K562 (cell line): Measurements from ENCODE around the gene ANGEL2. TPM values are rescaled to one million over a fixed set of nuclear protein-coding genes. Genes with fewer than 3 reads are reported as not detected.

Experiments used
- ATAC-seq: fragments of 200-7000 bp; cut with Tn5 transposase; 3 replicates; pipeline ENCODE4 v1.9.1; 2020; ENCODE audit warnings: moderate library complexity
- BruUV-seq: library from RNA; stranded (reverse); fragments of 400-500 nt; replicated peaks from 2 replicates; lab custom pipeline; 2021; lab: Mats Ljungman, UMichigan
- CTCF ChIA-PET: fragments of 300-600 bp; formaldehyde crosslinking; extraction: SDS; loops from one replicate; lab custom pipeline; 2021; ENCODE audit warnings: low intra/inter-chr PET ratio; lab: Yijun Ruan, JAX
- POLR2A ChIA-PET: fragments of 300-600, 350-650 bp; sonication (Branson Sonifier 250); formaldehyde crosslinking; extraction: SDS; loops from one replicate; lab custom pipeline; 2021; ENCODE audit warnings: antibody characterized with exemption, inconsistent platforms; lab: Yijun Ruan, JAX
- DNase-seq, 4 experiments: peaks; one replicate each; pipeline versions ENCODE4 v3.0.0 to v3.0.0-alpha.2; 2011 to 2018; ENCODE audit warnings: low spot score in 3 of 4, mixed read lengths in 3 of 4; ENCODE audit errors: extremely low read depth in 1 of 4
- FAIRE-seq: peaks from 2 replicates; lab custom pipeline; 2011; peaks lifted over from hg19 to GRCh38; lab: Jason Lieb, UNC
- H2AFZ ChIP-seq: 2 replicates; pipeline ENCODE4 v1.6.0; 2011; ENCODE audit warnings: low read depth, low read length, control low read depth, inconsistent platforms
- H3K27ac ChIP-seq: fragments of 200-600 bp; 3 replicates; pipeline ENCODE4 v1.8.0; 2011; ENCODE audit warnings: low read depth, mild to moderate bottlenecking, control low read depth, inconsistent platforms, low read length, moderate library complexity, mixed read lengths; ENCODE audit errors: extremely low read depth
- H3K27me3 ChIP-seq, 2 experiments: fragments of 300-600 bp in 1 of 2; 2 replicates in 1 of 2; 3 replicates in 1 of 2; pipeline versions ENCODE4 v1.6.0 to v1.8.0; 2011; ENCODE audit warnings: inconsistent platforms in 2 of 2, low read length in 2 of 2, mild to moderate bottlenecking in 1 of 2, mixed read lengths in 1 of 2, moderate library complexity in 1 of 2; ENCODE audit not compliant: control insufficient read depth in 2 of 2, insufficient read depth in 2 of 2
- H3K36me3 ChIP-seq: fragments of 300-600 bp; 3 replicates; pipeline ENCODE4 v1.8.0; 2011; ENCODE audit warnings: mild to moderate bottlenecking, low read length, inconsistent platforms; ENCODE audit not compliant: control insufficient read depth, insufficient read depth
- H3K4me1 ChIP-seq, 2 experiments: fragments of 200-600 bp in 1 of 2; replicated peaks in 1 of 2; 2 replicates in 1 of 2; 3 replicates in 1 of 2; pipeline versions ENCODE4 v1.5.1 to v1.8.0; 2011; ENCODE audit warnings: inconsistent platforms in 2 of 2, low read length in 2 of 2, mild to moderate bottlenecking in 1 of 2, mixed read lengths in 1 of 2, moderate library complexity in 1 of 2; ENCODE audit not compliant: control insufficient read depth in 2 of 2, insufficient read depth in 2 of 2
- H3K4me2 ChIP-seq: 2 replicates; pipeline ENCODE4 v1.6.1; 2011; ENCODE audit warnings: low read length, control low read depth, inconsistent platforms, mixed read lengths; ENCODE audit not compliant: insufficient read depth
- H3K4me3 ChIP-seq: fragments of 200-600 bp; sonication (generic), shearing (Covaris generic); 2 replicates; pipeline ENCODE4 v1.5.1; 2016; ENCODE audit warnings: control low read depth, inconsistent platforms
- H3K79me2 ChIP-seq: fragments of 200-600 bp; 3 replicates; pipeline ENCODE4 v1.8.0; 2011; ENCODE audit warnings: low read length, inconsistent platforms; ENCODE audit not compliant: control insufficient read depth, insufficient read depth
- H3K9ac ChIP-seq, 2 experiments: 2 replicates each; pipeline versions ENCODE4 v1.6.0 to v1.6.1; 2011; ENCODE audit warnings: low read depth in 2 of 2, low read length in 2 of 2, control low read depth in 1 of 2, inconsistent platforms in 1 of 2, mild to moderate bottlenecking in 1 of 2, mixed read lengths in 1 of 2; ENCODE audit not compliant: insufficient read depth in 1 of 2
- H3K9me1 ChIP-seq: one replicate; pipeline ENCODE4 v1.6.0; 2011; ENCODE audit warnings: inconsistent platforms, mild to moderate bottlenecking, low read length, moderate library complexity; ENCODE audit not compliant: control insufficient read depth, insufficient read depth
- H3K9me3 ChIP-seq: replicated peaks from 2 replicates; pipeline ENCODE4 v1.5.1; 2011; ENCODE audit warnings: low read depth, low read length, inconsistent platforms; ENCODE audit not compliant: control insufficient read depth, insufficient read depth
- H4K20me1 ChIP-seq: replicated peaks from 2 replicates; pipeline ENCODE4 v1.6.1; 2011; ENCODE audit warnings: low read length, inconsistent platforms, mixed read lengths; ENCODE audit not compliant: control insufficient read depth, insufficient read depth
- C11orf30 ChIP-seq: fragments of 450-650 bp; IDR thresholded peaks from 2 replicates; pipeline ENCODE4 v1.6.1; 2016; ENCODE audit warnings: low read depth, mild to moderate bottlenecking
- CEBPB ChIP-seq: fragments of 450-650 bp; IDR thresholded peaks from 2 replicates; pipeline ENCODE4 v1.6.1; 2016; ENCODE audit warnings: missing genetic modification characterization, missing compliant biosample characterization
- NFE2 ChIP-seq: IDR thresholded peaks from 2 replicates; pipeline ENCODE4 v1.6.1; 2014; ENCODE audit warnings: antibody characterized with exemption, low read depth
- ZNF23 ChIP-seq: fragments of 250-450 bp; sonication (Bioruptor Pico); IDR thresholded peaks from 2 replicates; pipeline ENCODE4 v1.4.0; 2020; ENCODE audit warnings: mild to moderate bottlenecking
- WGBS: fragments of 100-300 bp; shearing (Covaris generic); methylation state at CpG from one replicate; pipeline ENCODE4 v1.1.6; 2016; ENCODE audit warnings: low coverage, mixed read lengths; ENCODE audit not compliant: insufficient coverage; ENCODE audit errors: missing lambda C conversion rate; 5-methylcytosine and 5-hydroxymethylcytosine counted together
- in situ Hi-C: fragments of 300-500 bp; cut with MboI; formaldehyde crosslinking; loops from 4 replicates; pipeline ENCODE4 v1.15.0; 2018; ENCODE audit warnings: inconsistent platforms, mixed read lengths
- intact Hi-C: fragments of 100-400 bp; cut with micrococcal nuclease; formaldehyde crosslinking; loops from 2 replicates; pipeline ENCODE4 v1.14.2; 2022
- polyA plus RNA-seq, 8 experiments: library from polyadenylated mRNA; depleted of rRNA in 4 of 8; stranded (reverse) in 5 of 8; unstranded in 3 of 8; fragments of >200 nt; fragmentation: Nextera tagmentation in 2 of 8; fragmentation: Illumina TruSeq in 1 of 8; extraction: Ambion mirVana in 2 of 8; extraction: Trizol in 1 of 8; gene quantifications; 2 replicates each; pipeline versions ENCODE4 v1.2.1 to v1.2.3, GENCODE V29; 2011 to 2014; ENCODE audit warnings: inconsistent platforms in 1 of 8, missing spikeins in 1 of 8
- total RNA-seq, 7 experiments: library from RNA; depleted of rRNA in 6 of 7; stranded (reverse); fragments of >200 nt in 6 of 7; fragmentation: Illumina TruSeq in 2 of 7; extraction: Trizol in 2 of 7; gene quantifications; 2 replicates each; pipeline versions ENCODE4 v1.2.1 to v1.2.3, GENCODE V29; 2011 to 2021; ENCODE audit warnings: low replicate concordance in 1 of 7
- TF ChIP-seq, protein P1 (sequence below): sonication (generic); formaldehyde crosslinking; IDR thresholded peaks from 2 replicates; pipeline ENCODE4 v1.8.0; 2022; ENCODE audit warnings: mild to moderate bottlenecking, missing genetic modification reagents
- TF ChIP-seq, protein P2 (sequence below), 2 experiments: fragments of 450-650 bp; IDR thresholded peaks; 2 replicates each; pipeline ENCODE4 v1.6.1; 2018; ENCODE audit warnings: mild to moderate bottlenecking in 2 of 2, low read depth in 1 of 2; ENCODE audit not compliant: partially characterized antibody in 2 of 2
- TF ChIP-seq, protein P3 (sequence below): fragments of 450-650 bp; conservative IDR thresholded peaks from 2 replicates; pipeline ENCODE4 v1.6.1; 2016; ENCODE audit warnings: missing genetic modification characterization, low read depth, mild to moderate bottlenecking, missing compliant biosample characterization, moderate library complexity

ANGEL2 gene
- total and polyA plus RNA-seq, 9 of the 15 experiments (the other 6 are each of a cell fraction or from before 2014, with no cell fraction given), result 6.8 to 34.6 (median 26.2) TPM

DNA sequence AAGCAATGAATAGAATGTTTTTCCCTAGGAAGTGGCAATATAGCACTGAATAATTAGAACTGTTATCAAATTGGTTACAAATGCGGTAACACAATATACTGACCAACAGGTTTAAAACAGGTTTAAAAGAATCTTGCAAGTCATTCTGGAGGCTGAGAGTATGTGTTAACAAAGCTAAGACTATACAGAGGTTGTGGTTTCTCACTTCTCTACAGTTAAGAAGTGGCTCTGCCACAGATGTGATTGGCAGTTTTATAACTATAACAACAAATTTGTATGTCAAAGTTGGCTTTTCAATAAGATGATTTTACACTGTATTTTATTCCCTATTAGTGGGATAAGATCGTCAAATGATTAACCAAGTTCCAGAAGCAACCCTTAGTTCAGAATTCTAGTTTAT, 7.1 kb downstream of the ANGEL2 start:
- Histone ChIP-seq H3K27me3 (no peaks in the 10 kb centered on the region), H3K4me2 (no peak overlapping the region), H3K4me1 (peaks cover 0 to 4% of the 10 kb centered on the region in 2 experiments; a peak in 1 of 5 replicates), H3K9me3 (no peaks in the 10 kb centered on the region), H2AFZ (no peak overlapping the region), H3K9me1 (no peaks in the 10 kb centered on the region), H3K36me3 (peaks cover 78% of the 10 kb centered on the region; the same call in 2 of the 3 replicates)
- DNase-seq, result no peak
- no peak for FAIRE-seq
- POLR2A ChIA-PET, result no interaction called here
- CTCF ChIA-PET, result no interaction called here
- WGBS, result 80% methylated on average over 2 of the region's 2 CpGs
- TF ChIP-seq, protein P1, sequence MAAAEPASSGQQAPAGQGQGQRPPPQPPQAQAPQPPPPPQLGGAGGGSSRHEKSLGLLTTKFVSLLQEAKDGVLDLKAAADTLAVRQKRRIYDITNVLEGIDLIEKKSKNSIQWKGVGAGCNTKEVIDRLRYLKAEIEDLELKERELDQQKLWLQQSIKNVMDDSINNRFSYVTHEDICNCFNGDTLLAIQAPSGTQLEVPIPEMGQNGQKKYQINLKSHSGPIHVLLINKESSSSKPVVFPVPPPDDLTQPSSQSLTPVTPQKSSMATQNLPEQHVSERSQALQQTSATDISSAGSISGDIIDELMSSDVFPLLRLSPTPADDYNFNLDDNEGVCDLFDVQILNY (CRISPR knock-in tag), result no peak
- TF ChIP-seq NFE2 (peak; percentile 27; the same call in 1 of the 2 replicates), ZNF23 (CRISPR knock-in tag) (0 out of 2 replicates have a peak, but pooled peaks have one; percentile 6), C11orf30 (0 out of 2 replicates have a peak, but pooled peaks have one; percentile 10), CEBPB (tag) (no peak)
- TF ChIP-seq, protein P2, sequence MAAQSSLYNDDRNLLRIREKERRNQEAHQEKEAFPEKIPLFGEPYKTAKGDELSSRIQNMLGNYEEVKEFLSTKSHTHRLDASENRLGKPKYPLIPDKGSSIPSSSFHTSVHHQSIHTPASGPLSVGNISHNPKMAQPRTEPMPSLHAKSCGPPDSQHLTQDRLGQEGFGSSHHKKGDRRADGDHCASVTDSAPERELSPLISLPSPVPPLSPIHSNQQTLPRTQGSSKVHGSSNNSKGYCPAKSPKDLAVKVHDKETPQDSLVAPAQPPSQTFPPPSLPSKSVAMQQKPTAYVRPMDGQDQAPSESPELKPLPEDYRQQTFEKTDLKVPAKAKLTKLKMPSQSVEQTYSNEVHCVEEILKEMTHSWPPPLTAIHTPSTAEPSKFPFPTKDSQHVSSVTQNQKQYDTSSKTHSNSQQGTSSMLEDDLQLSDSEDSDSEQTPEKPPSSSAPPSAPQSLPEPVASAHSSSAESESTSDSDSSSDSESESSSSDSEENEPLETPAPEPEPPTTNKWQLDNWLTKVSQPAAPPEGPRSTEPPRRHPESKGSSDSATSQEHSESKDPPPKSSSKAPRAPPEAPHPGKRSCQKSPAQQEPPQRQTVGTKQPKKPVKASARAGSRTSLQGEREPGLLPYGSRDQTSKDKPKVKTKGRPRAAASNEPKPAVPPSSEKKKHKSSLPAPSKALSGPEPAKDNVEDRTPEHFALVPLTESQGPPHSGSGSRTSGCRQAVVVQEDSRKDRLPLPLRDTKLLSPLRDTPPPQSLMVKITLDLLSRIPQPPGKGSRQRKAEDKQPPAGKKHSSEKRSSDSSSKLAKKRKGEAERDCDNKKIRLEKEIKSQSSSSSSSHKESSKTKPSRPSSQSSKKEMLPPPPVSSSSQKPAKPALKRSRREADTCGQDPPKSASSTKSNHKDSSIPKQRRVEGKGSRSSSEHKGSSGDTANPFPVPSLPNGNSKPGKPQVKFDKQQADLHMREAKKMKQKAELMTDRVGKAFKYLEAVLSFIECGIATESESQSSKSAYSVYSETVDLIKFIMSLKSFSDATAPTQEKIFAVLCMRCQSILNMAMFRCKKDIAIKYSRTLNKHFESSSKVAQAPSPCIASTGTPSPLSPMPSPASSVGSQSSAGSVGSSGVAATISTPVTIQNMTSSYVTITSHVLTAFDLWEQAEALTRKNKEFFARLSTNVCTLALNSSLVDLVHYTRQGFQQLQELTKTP (IDR thresholded peaks at IDR 0.05; ENCODE audit: low read depth in 1 of 2, partially characterized antibody in 2 of 2), result no peak
- TF ChIP-seq, protein P3, sequence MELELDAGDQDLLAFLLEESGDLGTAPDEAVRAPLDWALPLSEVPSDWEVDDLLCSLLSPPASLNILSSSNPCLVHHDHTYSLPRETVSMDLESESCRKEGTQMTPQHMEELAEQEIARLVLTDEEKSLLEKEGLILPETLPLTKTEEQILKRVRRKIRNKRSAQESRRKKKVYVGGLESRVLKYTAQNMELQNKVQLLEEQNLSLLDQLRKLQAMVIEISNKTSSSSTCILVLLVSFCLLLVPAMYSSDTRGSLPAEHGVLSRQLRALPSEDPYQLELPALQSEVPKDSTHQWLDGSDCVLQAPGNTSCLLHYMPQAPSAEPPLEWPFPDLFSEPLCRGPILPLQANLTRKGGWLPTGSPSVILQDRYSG (tag), result no peak
- TF ChIP-seq, all 486 proteins: peak for 3
- in situ Hi-C loops, result no loop called here
- Histone ChIP-seq H3K79me2 (peaks cover 27% of the 10 kb centered on the region), H4K20me1 (no peaks in the 10 kb centered on the region), H3K4me3 (no peak overlapping the region), H3K27ac (no peak overlapping the region), H3K9ac (no peak overlapping the region)
- no TSS peak for BruUV-seq
- ATAC-seq, result 0 out of 3 replicates have a peak, but pooled peaks have one; percentile 37
- intact Hi-C loops, result no loop called here
